KMS-11 (cell line): ENCODE measurements around the gene NUF2.
A peak's percentile ranks its signal among the peaks of the same experiment; 100 is the strongest.
"Not testable (repeated sequence)": the region's sequence is repeated elsewhere in the genome, so short reads cannot be mapped to it uniquely, and the experiment has no call there.

ENCODE experiments used
- H2AFZ ChIP-seq: fragments of 200-600 bp; sonication (generic); 2 replicates; pipeline ENCODE4 v1.6.1; 2016; ENCODE audit warnings: antibody characterized with exemption, mixed run types, low read depth
- H3K27ac ChIP-seq: fragments of 200-600 bp; sonication (generic); 2 replicates; pipeline ENCODE4 v1.6.1; 2016; ENCODE audit warnings: mild to moderate bottlenecking, mixed run types
- H3K27me3 ChIP-seq: fragments of 200-600 bp; sonication (generic); 2 replicates; pipeline ENCODE4 v1.6.1; 2017; ENCODE audit warnings: mild to moderate bottlenecking, low read depth, mixed run types, moderate library complexity; ENCODE audit not compliant: insufficient read depth
- H3K36me3 ChIP-seq: fragments of 200-600 bp; sonication (generic); 2 replicates; pipeline ENCODE4 v1.6.1; 2017; ENCODE audit warnings: mild to moderate bottlenecking, mixed run types; ENCODE audit not compliant: insufficient read depth
- H3K4me1 ChIP-seq: fragments of 200-600 bp; sonication (generic); 2 replicates; pipeline ENCODE4 v1.6.1; 2016; ENCODE audit warnings: mild to moderate bottlenecking, low read depth, mixed run types; ENCODE audit not compliant: poor library complexity, severe bottlenecking
- H3K4me2 ChIP-seq: fragments of 200-600 bp; sonication (generic); 2 replicates; pipeline ENCODE4 v1.7.0; 2016; ENCODE audit warnings: mild to moderate bottlenecking, mixed run types
- H3K4me3 ChIP-seq: fragments of 200-600 bp; sonication (generic); IDR thresholded peaks from 2 replicates; pipeline ENCODE4 v1.6.1; 2017; ENCODE audit warnings: low read depth, low read length, mixed read lengths; ENCODE audit not compliant: insufficient read depth
- H3K79me2 ChIP-seq: fragments of 200-600 bp; sonication (generic); 2 replicates; pipeline ENCODE4 v1.6.1; 2016; ENCODE audit warnings: low read depth, mixed run types; ENCODE audit not compliant: insufficient read depth
- H3K9ac ChIP-seq: fragments of 200-600 bp; sonication (generic); 2 replicates; pipeline ENCODE4 v1.6.1; 2016; ENCODE audit warnings: mild to moderate bottlenecking, mixed run types
- H4K20me1 ChIP-seq: fragments of 200-600 bp; sonication (generic); 2 replicates; pipeline ENCODE4 v1.6.1; 2016; ENCODE audit warnings: mild to moderate bottlenecking, mixed run types; ENCODE audit not compliant: insufficient read depth
- TF ChIP-seq, protein P1 (sequence below): fragments of 200-600 bp; sonication (generic); conservative IDR thresholded peaks from 2 replicates; pipeline ENCODE4 v1.6.1; 2017; ENCODE audit warnings: low read depth, mild to moderate bottlenecking, antibody characterized with exemption, low read length, moderate library complexity, mixed read lengths

Gene NUF2

DNA sequence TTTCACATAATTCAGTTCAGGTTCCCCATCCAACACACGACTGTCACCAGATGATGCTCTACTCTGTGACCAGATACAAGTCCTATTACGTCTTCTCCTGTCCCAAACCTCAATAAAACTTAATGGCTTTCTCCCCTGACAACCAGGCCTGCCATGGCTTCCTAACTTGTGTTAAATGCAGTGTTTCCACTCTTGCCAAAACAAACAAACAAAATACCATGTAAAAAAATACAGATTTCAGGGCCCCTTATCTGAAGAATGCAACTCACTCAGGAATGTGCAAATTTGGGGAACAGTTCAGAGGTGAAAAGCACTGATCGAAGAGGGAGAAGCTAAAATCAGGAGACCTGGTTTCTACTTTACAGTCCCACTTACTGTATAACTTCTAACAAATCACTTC lies 863 bp upstream of the NUF2 start:
- Histone ChIP-seq H3K27ac (peak overlapping the region; percentile 83; the same call in 1 of the 2 replicates), H3K36me3 (no peaks in the 10 kb centered on the region), H2AFZ (peak overlapping the region; percentile 86), H3K9ac (peak overlapping the region; percentile 68), H3K79me2 (peaks cover 53% of the 10 kb centered on the region), H3K4me2 (peak overlapping the region; percentile 74), H3K4me3 (peak overlapping the region; percentile 94), H3K4me1 (peaks cover 28% of the 10 kb centered on the region), H4K20me1 (no peaks in the 10 kb centered on the region), H3K27me3 (no peaks in the 10 kb centered on the region)
- TF ChIP-seq, protein P1, sequence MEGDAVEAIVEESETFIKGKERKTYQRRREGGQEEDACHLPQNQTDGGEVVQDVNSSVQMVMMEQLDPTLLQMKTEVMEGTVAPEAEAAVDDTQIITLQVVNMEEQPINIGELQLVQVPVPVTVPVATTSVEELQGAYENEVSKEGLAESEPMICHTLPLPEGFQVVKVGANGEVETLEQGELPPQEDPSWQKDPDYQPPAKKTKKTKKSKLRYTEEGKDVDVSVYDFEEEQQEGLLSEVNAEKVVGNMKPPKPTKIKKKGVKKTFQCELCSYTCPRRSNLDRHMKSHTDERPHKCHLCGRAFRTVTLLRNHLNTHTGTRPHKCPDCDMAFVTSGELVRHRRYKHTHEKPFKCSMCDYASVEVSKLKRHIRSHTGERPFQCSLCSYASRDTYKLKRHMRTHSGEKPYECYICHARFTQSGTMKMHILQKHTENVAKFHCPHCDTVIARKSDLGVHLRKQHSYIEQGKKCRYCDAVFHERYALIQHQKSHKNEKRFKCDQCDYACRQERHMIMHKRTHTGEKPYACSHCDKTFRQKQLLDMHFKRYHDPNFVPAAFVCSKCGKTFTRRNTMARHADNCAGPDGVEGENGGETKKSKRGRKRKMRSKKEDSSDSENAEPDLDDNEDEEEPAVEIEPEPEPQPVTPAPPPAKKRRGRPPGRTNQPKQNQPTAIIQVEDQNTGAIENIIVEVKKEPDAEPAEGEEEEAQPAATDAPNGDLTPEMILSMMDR, result no peak

DNA sequence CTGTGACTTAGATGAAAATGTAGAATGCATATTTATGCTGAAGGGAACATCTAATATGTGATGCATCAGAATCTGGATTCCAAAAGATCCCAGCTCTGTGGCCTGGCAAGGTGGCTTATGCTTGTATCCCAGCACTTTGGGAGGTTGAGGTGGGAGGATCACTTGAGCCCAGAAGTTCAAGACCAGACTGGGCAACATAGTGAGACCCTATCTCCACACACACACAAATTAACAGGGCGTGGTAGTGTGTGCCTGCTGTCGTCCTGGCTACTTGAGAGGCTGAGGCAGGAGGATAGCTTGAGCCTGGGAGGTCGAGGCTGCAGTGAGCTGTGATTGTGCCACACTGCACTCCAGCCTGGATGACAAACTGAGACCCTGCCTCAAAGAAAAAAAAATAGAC lies 1.6 kb downstream of the NUF2 start:
- H3K9ac ChIP-seq, result peak overlapping the region; percentile 68; the same call in 1 of the 2 replicates

DNA sequence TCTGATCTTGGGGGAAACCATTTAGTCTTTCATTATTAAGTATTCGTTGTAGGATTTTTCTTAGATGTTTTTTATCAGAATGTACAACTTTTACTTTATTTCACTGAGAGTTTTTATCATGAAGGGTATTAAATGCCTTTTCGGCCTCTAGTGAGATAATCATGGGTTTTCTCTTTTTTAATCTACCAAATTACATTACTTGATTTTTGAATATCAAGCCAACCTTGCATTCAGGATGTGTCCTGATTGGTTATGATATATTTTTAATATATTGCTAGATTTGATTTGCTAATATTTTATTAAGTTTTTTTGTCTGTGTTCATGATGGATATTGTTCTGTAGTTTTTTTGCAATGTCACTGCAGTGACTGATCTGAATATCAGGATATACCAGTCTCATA lies 9.4 kb downstream of the NUF2 start:
- H4K20me1 ChIP-seq, result no peaks in the 10 kb centered on the region
- peaks cover 43% of the 10 kb centered on the region; the same call in 1 of the 2 replicates for H3K36me3 ChIP-seq
- H3K27me3 ChIP-seq, result no peaks in the 10 kb centered on the region
- no peak overlapping the region for H3K4me3 ChIP-seq
- TF ChIP-seq, protein P1, result no peak
- no peak overlapping the region for H3K4me2 ChIP-seq
- no peak overlapping the region for H2AFZ ChIP-seq
- no peaks in the 10 kb centered on the region; the same call in 1 of the 2 replicates for H3K79me2 ChIP-seq
- H3K4me1 ChIP-seq, result no peaks in the 10 kb centered on the region
- no peak overlapping the region for H3K9ac ChIP-seq
- no peak overlapping the region for H3K27ac ChIP-seq

More for the DNA sequence above, 1.6 kb downstream of the NUF2 start:
- not testable (repeated sequence) for H4K20me1 ChIP-seq, H3K36me3 ChIP-seq, H3K27me3 ChIP-seq, H3K4me3 ChIP-seq, H2AFZ ChIP-seq
- peak overlapping the region; percentile 90 for H3K4me2 ChIP-seq
- H3K4me1 ChIP-seq, result peaks cover 28% of the 10 kb centered on the region
- peak overlapping the region; percentile 83; the same call in 1 of the 2 replicates for H3K27ac ChIP-seq
- H3K79me2 ChIP-seq, result peaks cover 54% of the 10 kb centered on the region

DNA sequence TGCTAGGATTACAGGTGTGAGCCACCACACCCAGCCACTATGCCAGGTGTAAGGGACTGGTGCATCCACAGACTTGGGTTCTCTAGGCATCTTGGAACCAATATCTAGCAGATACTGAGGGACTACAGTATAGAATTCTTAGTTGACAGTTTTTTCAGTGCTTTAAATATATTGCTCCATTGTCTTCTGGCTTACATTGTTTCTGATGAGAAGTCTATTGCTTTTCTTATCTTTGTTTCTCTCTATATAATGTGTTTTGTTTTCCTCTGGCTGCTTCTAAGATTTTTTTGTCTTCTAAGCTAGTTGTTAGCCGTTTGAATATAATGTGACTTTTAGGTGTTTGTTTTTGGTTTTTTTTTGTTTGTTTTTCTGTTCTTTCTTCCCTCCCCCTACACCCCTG lies 13.5 kb downstream of the NUF2 start:
- H3K4me2 ChIP-seq, result no peak overlapping the region
- H4K20me1 ChIP-seq, result no peaks in the 10 kb centered on the region
- no peaks in the 10 kb centered on the region for H3K27me3 ChIP-seq
- TF ChIP-seq, protein P1, result no peak
- H3K27ac ChIP-seq, result no peak overlapping the region
- no peak overlapping the region for H3K4me3 ChIP-seq
- no peak overlapping the region for H2AFZ ChIP-seq
- no peaks in the 10 kb centered on the region for H3K4me1 ChIP-seq
- H3K79me2 ChIP-seq, result no peaks in the 10 kb centered on the region
- peaks cover 39% of the 10 kb centered on the region; the same call in 1 of the 2 replicates for H3K36me3 ChIP-seq
- no peak overlapping the region for H3K9ac ChIP-seq

DNA sequence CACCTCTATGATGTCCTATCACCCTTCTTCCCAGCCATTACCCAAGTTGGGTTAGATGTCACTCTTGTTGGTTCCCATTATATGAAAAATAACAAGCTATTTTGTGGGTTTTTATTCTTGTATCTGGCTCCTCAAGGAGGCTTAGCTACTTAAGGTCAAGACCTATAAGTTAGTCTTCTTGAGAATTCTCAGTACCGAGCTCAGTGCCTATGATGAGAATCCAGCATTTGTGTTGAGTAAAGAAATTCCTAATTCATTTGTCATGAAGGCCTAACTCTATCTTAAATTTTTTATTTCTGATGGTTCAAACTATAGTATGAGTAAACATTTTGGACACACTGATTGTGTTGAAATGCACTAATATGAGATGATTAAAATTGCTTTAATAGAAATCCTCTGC lies 15.9 kb downstream of the NUF2 start:
- TF ChIP-seq, protein P1, result no peak
- H2AFZ ChIP-seq, result no peak overlapping the region
- no peak overlapping the region for H3K4me3 ChIP-seq
- H3K4me1 ChIP-seq, result no peaks in the 10 kb centered on the region
- peaks cover 35% of the 10 kb centered on the region; the same call in 1 of the 2 replicates for H3K36me3 ChIP-seq
- H3K79me2 ChIP-seq, result no peaks in the 10 kb centered on the region
- no peak overlapping the region for H3K27ac ChIP-seq
- H3K9ac ChIP-seq, result no peak overlapping the region
- no peak overlapping the region for H3K4me2 ChIP-seq
- H4K20me1 ChIP-seq, result no peaks in the 10 kb centered on the region
- H3K27me3 ChIP-seq, result no peaks in the 10 kb centered on the region
